IPS-15b (cell line): ENCODE results near the gene YBX1.
"Not testable (repeated sequence)": the region's sequence is repeated elsewhere in the genome, so short reads cannot be mapped to it uniquely, and the experiment has no call there.

Experiments
- H3K27me3 ChIP-seq: one replicate; pipeline ENCODE4 v1.6.1; 2013; ENCODE audit warnings: low read length; ENCODE audit not compliant: control insufficient read depth, insufficient read depth
- H3K36me3 ChIP-seq: one replicate; pipeline ENCODE4 v1.6.1; 2013; ENCODE audit warnings: low read length; ENCODE audit not compliant: control insufficient read depth, insufficient read depth
- H3K4me1 ChIP-seq: one replicate; pipeline ENCODE4 v1.6.1; 2013; ENCODE audit warnings: mild to moderate bottlenecking, low read length; ENCODE audit not compliant: control insufficient read depth, insufficient read depth
- H3K4me3 ChIP-seq: one replicate; pipeline ENCODE4 v1.5.1; 2013; ENCODE audit warnings: low read depth, low read length
- H3K9ac ChIP-seq: one replicate; pipeline ENCODE4 v1.6.1; 2013; ENCODE audit warnings: low read depth, mild to moderate bottlenecking, low read length
- H3K9me3 ChIP-seq: one replicate; pipeline ENCODE4 v1.6.1; 2013; ENCODE audit warnings: mild to moderate bottlenecking, low read length; ENCODE audit not compliant: control insufficient read depth, insufficient read depth

Gene YBX1

DNA sequence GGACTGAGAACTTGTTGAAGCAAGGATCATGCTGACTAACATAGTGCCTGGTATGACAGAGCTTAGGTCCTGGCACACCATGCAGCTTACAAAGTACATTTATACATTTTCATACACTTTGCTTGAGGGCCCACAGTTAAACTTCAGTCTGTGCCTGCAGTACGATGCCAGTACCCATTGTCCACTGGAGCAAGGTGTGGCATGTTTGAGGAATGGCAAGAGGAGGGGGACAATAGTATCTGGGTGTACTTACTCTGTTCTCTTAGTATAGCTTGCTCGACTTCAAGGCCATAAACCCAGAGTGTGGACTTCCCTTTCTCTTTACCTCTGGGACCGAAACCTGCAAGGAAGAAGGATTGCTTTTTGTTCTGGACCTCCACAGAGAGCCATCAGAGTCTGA, 6.8 kb upstream of the YBX1 start:
- Histone ChIP-seq H3K36me3 (no peaks in the 10 kb centered on the region), H3K9me3 (no peaks in the 10 kb centered on the region), H3K4me1 (no peaks in the 10 kb centered on the region), H3K4me3 (no peak overlapping the region), H3K9ac (no peak overlapping the region), H3K27me3 (no peaks in the 10 kb centered on the region)

- no peak overlapping the region for H3K9ac ChIP-seq
- H3K36me3 ChIP-seq = no peaks in the 10 kb centered on the region
- no peaks in the 10 kb centered on the region for H3K9me3 ChIP-seq
- no peaks in the 10 kb centered on the region for H3K4me1 ChIP-seq
- no peaks in the 10 kb centered on the region for H3K27me3 ChIP-seq
- no peak overlapping the region for H3K4me3 ChIP-seq
Observed at GRCh38 chr1:42676534-42677087, 5.6 kb upstream of the YBX1 start.

DNA sequence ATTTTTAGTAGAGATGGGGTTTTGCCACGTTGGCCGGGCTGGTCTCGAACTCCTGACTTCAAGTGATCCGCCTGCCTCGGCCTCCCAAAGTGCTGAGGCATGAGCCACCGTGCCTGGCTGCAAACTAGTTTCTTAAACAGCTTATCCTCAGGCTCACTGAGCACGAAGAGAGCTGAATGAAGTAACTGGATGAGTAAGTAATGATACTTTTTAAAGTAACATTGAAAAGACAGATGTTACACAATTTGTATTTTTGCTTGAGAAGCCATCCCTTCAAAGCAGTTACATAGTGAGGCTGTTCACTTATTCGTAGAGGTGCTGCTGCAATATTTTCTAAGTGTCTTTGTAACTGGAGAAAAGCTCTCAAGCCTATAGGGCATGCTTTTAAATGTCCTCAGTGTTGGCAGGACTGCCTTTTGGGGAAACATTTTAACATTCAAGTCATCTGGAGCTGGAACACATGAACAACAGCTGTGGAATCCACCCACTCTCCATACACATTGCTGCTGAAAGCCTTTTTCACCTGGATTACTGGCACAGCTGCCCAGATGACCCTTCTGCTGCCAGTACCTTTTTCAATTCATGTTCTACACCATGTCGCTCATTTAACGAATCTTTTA, 2.7 kb upstream of the YBX1 start:
- Histone ChIP-seq H3K4me1 (peaks cover 4% of the 10 kb centered on the region), H3K36me3 (peaks cover 4% of the 10 kb centered on the region), H3K9me3 (no peaks in the 10 kb centered on the region), H3K9ac (peak overlapping the region; percentile 9), H3K27me3 (no peaks in the 10 kb centered on the region), H3K4me3 (no peak overlapping the region)

DNA sequence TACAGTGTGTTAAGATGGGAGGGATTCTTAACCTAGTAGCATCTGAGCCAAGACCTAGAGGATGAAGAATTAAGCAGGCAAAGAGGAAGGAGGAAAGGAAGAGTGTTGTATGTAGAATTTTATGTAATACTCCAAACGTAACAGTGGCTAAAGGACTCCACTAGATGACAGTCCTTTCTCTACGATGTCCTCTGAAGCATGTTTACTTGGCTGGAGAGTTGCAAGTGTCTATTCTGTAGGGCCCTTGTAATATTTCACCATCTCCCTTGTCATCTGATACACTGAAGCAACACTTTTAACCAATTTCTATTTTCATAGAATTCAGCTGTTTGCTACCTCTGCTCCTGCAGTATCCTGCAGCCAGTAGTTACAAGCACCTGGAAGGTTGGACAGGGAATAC, 2.2 kb upstream of the YBX1 start:
- no peaks in the 10 kb centered on the region for H3K9me3 ChIP-seq
- H3K9ac ChIP-seq = peak overlapping the region; percentile 9
- no peaks in the 10 kb centered on the region for H3K27me3 ChIP-seq
- H3K4me1 ChIP-seq = peaks cover 4% of the 10 kb centered on the region
- peak overlapping the region; percentile 11 for H3K4me3 ChIP-seq
- H3K36me3 ChIP-seq = peaks cover 4% of the 10 kb centered on the region

- H3K36me3 ChIP-seq = peaks cover 4% of the 10 kb centered on the region
- H3K9ac ChIP-seq = peak overlapping the region; percentile 95
- no peaks in the 10 kb centered on the region for H3K9me3 ChIP-seq
- H3K4me3 ChIP-seq = peak overlapping the region; percentile 93
- H3K4me1 ChIP-seq = peaks cover 5% of the 10 kb centered on the region
- H3K27me3 ChIP-seq = no peaks in the 10 kb centered on the region
Observed at GRCh38 chr1:42680921-42681683, 1.1 kb upstream of the YBX1 start.

DNA sequence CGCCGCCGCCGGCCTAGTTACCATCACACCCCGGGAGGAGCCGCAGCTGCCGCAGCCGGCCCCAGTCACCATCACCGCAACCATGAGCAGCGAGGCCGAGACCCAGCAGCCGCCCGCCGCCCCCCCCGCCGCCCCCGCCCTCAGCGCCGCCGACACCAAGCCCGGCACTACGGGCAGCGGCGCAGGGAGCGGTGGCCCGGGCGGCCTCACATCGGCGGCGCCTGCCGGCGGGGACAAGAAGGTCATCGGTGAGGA, 193 bp downstream of the YBX1 start:
- H3K9me3 ChIP-seq, H3K27me3 ChIP-seq, H3K36me3 ChIP-seq, H3K9ac ChIP-seq: not testable (repeated sequence)
- Histone ChIP-seq H3K4me1 (peaks cover 13% of the 10 kb centered on the region), H3K4me3 (peak overlapping the region; percentile 93)

DNA sequence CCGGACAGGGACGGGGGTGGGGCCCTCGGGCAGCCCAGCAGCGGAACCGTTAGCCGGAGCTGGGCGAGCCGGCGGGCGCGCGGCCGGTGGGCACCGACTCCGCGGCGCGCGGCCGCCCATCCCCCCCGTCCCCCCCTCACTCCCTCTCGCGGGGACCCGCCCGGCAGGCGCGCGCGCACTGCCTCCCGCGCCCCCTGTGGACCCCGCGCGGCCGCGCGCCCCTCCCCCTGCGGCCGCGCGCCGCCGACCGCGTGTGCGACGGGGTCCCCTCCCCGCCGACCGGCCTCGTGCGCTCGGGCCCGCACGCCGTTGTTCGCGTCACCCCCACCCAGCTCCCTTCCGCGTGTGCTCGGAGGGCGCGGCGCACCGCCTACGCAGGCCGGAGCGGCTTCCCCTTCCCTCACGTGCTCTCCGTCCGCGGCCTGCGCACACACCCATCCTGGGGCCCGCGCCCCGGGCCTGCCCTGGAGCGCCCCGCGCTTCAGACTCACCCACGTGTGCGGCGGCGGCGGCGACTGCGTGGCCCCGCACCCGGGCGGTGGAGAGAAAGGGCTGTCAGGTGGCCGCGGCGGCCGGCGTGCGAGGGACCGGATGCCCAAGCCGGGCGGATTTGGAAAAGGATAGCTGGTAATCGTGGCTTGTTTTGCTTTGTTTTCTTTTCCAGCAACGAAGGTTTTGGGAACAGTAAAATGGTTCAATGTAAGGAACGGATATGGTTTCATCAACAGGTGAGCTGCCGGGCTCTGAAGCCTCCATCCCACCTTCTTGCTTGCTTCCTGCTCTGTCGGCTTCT, 717 bp downstream of the YBX1 start:
- Histone ChIP-seq H3K27me3 (no peaks in the 10 kb centered on the region), H3K4me1 (peaks cover 17% of the 10 kb centered on the region), H3K4me3 (peak overlapping the region; percentile 83), H3K9ac (peak overlapping the region; percentile 71), H3K36me3 (peaks cover 4% of the 10 kb centered on the region), H3K9me3 (no peaks in the 10 kb centered on the region)

- Histone ChIP-seq H3K4me3 (peak overlapping the region; percentile 83), H3K9ac (no peak overlapping the region), H3K9me3 (no peaks in the 10 kb centered on the region), H3K27me3 (no peaks in the 10 kb centered on the region), H3K36me3 (peaks cover 4% of the 10 kb centered on the region), H3K4me1 (peaks cover 18% of the 10 kb centered on the region)
Observed at GRCh38 chr1:42684139-42684538, 1.9 kb downstream of the YBX1 start.

- peak overlapping the region; percentile 19 for H3K4me3 ChIP-seq
- no peaks in the 10 kb centered on the region for H3K9me3 ChIP-seq
- H3K36me3 ChIP-seq = peaks cover 4% of the 10 kb centered on the region
- H3K9ac ChIP-seq = no peak overlapping the region
- H3K4me1 ChIP-seq = peaks cover 23% of the 10 kb centered on the region
- H3K27me3 ChIP-seq = no peaks in the 10 kb centered on the region
Observed at GRCh38 chr1:42686418-42686817, 4.2 kb downstream of the YBX1 start.

DNA sequence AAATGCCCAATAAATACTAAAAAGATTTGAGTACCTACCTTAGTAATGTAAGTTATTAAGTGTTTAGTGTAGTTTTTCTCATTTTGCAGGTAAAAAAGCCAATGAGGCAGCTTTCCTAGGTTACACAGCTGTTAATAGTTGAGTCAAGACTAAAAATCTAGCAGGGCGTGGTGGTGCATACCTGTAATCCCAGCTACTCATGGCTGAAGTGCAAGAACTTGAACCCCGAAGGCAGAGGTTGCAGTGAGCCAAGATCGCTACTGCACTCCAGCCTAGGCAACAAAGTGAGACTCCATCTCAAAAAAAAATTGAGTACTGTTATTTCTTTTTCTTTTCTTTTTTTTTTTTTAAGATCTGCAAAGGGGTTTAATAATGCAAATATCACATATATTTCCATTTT, 7.7 kb downstream of the YBX1 start:
- peaks cover 33% of the 10 kb centered on the region for H3K4me1 ChIP-seq
- no peaks in the 10 kb centered on the region for H3K9me3 ChIP-seq
- H3K4me3 ChIP-seq = no peak overlapping the region
- no peaks in the 10 kb centered on the region for H3K27me3 ChIP-seq
- peaks cover under 1% of the 10 kb centered on the region for H3K36me3 ChIP-seq
- H3K9ac ChIP-seq = no peak overlapping the region

- Histone ChIP-seq H3K9me3 (no peaks in the 10 kb centered on the region), H3K27me3 (no peaks in the 10 kb centered on the region), H3K4me1 (peaks cover 33% of the 10 kb centered on the region), H3K4me3 (no peak overlapping the region), H3K36me3 (peaks cover 7% of the 10 kb centered on the region), H3K9ac (no peak overlapping the region)
Observed at GRCh38 chr1:42690477-42691156, 8.4 kb downstream of the YBX1 start.
